Suprapubic skin (tissue), 4 donors: ENCODE data around the gene TNFRSF4.

Experiments used
- EP300 ChIP-seq: sonication (generic); formaldehyde crosslinking; IDR thresholded peaks from one replicate; pipeline ENCODE4 v1.6.1; 2017; ENCODE audit warnings: antibody characterized with exemption
- POLR2A ChIP-seq, 2 donors: fragments of 450-650 bp; IDR thresholded peaks; one replicate each; pipeline ENCODE4 v1.6.1; 2017; ENCODE audit warnings: antibody characterized with exemption in 2 of 2, mild to moderate bottlenecking in 2 of 2, moderate library complexity in 2 of 2
- POLR2AphosphoS5 ChIP-seq, 3 donors: sonication (generic); formaldehyde crosslinking; IDR thresholded peaks; one replicate each; pipeline ENCODE4 v1.6.1; 2017; ENCODE audit warnings: antibody characterized with exemption in 3 of 3
- TF ChIP-seq, protein P1 (sequence below), 2 donors: fragments of 200-600 bp in 1 of 2; fragments of 450-650 bp in 1 of 2; sonication (generic) in 1 of 2; IDR thresholded peaks; one replicate each; pipeline ENCODE4 v1.5.1; 2016 to 2019; ENCODE audit warnings: antibody characterized with exemption in 2 of 2, mild to moderate bottlenecking in 1 of 2, moderate library complexity in 1 of 2

DNA sequence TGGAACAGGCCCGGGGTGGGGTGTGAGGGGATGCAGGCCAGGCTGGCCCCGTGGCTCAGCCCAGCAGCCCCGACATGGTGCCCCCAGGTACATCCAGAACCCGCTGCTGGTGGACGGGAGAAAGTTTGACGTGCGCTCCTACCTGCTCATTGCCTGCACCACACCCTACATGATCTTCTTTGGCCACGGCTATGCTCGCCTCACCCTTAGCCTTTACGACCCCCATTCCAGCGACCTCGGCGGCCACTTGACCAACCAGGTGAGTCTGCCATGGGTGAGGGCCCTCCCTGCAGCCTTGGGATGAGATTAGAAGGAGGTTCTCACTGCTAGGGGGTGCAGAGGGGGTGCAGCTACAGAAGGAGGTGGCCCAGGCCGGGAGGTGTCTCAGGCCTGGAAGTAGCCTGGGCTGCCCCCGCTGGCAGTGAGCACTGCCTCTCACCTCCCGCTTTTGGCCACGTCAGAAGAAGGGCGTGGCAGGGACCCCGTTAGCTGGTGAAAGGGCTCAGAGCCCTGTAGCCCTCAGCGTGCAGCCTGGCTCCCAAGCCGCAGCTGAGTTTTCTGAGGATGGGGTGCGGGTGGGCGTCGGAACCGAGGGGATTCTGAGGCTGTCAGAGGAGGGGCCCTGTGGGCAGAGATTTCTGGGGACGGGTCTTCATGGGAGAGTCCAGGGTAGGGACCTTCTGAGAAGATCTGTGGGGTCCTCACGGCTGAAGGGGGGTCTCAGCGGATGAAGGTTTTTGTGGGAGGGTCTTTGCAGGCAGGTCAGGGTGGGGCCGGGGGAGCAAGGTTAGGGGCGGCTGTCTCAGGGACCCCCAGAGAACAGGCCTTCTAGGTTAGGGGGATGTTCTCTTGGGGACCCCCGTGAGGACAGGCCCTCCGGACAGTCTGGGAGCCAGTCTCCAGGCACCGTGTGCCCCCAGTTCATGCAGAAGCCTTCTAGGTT, 29.8 kb downstream of the TNFRSF4 start:
- TF ChIP-seq POLR2AphosphoS5 (IDR thresholded peaks at IDR 0.05) (no peak), EP300 (no peak), POLR2A (IDR thresholded peaks at IDR 0.05) (no peak)
- TF ChIP-seq, protein P1, sequence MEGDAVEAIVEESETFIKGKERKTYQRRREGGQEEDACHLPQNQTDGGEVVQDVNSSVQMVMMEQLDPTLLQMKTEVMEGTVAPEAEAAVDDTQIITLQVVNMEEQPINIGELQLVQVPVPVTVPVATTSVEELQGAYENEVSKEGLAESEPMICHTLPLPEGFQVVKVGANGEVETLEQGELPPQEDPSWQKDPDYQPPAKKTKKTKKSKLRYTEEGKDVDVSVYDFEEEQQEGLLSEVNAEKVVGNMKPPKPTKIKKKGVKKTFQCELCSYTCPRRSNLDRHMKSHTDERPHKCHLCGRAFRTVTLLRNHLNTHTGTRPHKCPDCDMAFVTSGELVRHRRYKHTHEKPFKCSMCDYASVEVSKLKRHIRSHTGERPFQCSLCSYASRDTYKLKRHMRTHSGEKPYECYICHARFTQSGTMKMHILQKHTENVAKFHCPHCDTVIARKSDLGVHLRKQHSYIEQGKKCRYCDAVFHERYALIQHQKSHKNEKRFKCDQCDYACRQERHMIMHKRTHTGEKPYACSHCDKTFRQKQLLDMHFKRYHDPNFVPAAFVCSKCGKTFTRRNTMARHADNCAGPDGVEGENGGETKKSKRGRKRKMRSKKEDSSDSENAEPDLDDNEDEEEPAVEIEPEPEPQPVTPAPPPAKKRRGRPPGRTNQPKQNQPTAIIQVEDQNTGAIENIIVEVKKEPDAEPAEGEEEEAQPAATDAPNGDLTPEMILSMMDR (IDR thresholded peaks at IDR 0.05): no peak
